C1 segment of cervical spinal cord (tissue), 14 donors: ENCODE measurements around the gene AHCTF1.
A peak's percentile ranks its signal among the peaks of the same experiment; 100 is the strongest.

Source experiments
- DNase-seq, 14 donors: peaks; one replicate each; lab custom pipeline; 2025; lab: John Stamatoyannopoulos, UW

The AHCTF1 gene

GRCh38 chr1:246931549-246932365, at the start of gene AHCTF1:
Gene AHCTF1 (minus strand): TSS chr1:246931948. CDS start chr1:246918370, 13,578 bp downstream.
- DNase-seq: peak; percentile 84 to 99 (median 93)

- no peak for DNase-seq
Measured at GRCh38 chr1:246978785-246979184, 47.0 kb upstream of the AHCTF1 start.

- no peak for DNase-seq
Measured at GRCh38 chr1:246978281-246978680, 46.5 kb upstream of the AHCTF1 start.

GRCh38 chr1:246971969-246972368, 40.2 kb upstream of the AHCTF1 start:
- no peak for DNase-seq

GRCh38 chr1:246971090-246971721, 39.5 kb upstream of the AHCTF1 start:
- peak in 8 of 14 donors; percentile 2 to 35 (median 12) for DNase-seq

- no peak for DNase-seq
Measured at GRCh38 chr1:246969621-246970020, 37.9 kb upstream of the AHCTF1 start.

- no peak for DNase-seq
Measured at GRCh38 chr1:246966502-246966901, 34.8 kb upstream of the AHCTF1 start.

- DNase-seq: no peak
Measured at GRCh38 chr1:246959944-246960693, 28.4 kb upstream of the AHCTF1 start.

- no peak for DNase-seq
Measured at GRCh38 chr1:246954126-246954525, 22.4 kb upstream of the AHCTF1 start.

- no peak for DNase-seq
Measured at GRCh38 chr1:246951413-246951812, 19.7 kb upstream of the AHCTF1 start.

- no peak for DNase-seq
Measured at GRCh38 chr1:246949956-246950355, 18.2 kb upstream of the AHCTF1 start.

- peak in 11 of 14 donors; percentile 3 to 72 (median 20) for DNase-seq
Measured at GRCh38 chr1:246947255-246947654, 15.5 kb upstream of the AHCTF1 start.

GRCh38 chr1:246946366-246946765, 14.6 kb upstream of the AHCTF1 start:
- DNase-seq: peak in 1 of 14 donors; percentile 28

GRCh38 chr1:246934765-246935164, 3.0 kb upstream of the AHCTF1 start:
- DNase-seq: no peak

GRCh38 chr1:246933893-246934292, 2.1 kb upstream of the AHCTF1 start:
- no peak for DNase-seq

GRCh38 chr1:246932366-246932700, 585 bp upstream of the AHCTF1 start:
- no peak for DNase-seq

- peak in 10 of 14 donors; percentile 27 to 72 (median 43) for DNase-seq
Measured at GRCh38 chr1:246930830-246931548, 759 bp downstream of the AHCTF1 start.

- DNase-seq: no peak
Measured at GRCh38 chr1:246925997-246926626, 5.6 kb downstream of the AHCTF1 start.

GRCh38 chr1:246923900-246924299, 7.8 kb downstream of the AHCTF1 start:
- no peak for DNase-seq

- no peak for DNase-seq
Measured at GRCh38 chr1:246923482-246923881, 8.3 kb downstream of the AHCTF1 start.

- no peak for DNase-seq
Measured at GRCh38 chr1:246921481-246921880, 10.3 kb downstream of the AHCTF1 start.
